H9 (cell line): Measurements from ENCODE around the gene SLC47A2. TPM values are rescaled to one million over a fixed set of nuclear protein-coding genes. Genes with fewer than 3 reads are reported as not detected.

Source experiments
- DNase-seq: peaks from one replicate; pipeline ENCODE4 v3.0.0-alpha.2; 2017
- H2AFZ ChIP-seq: one replicate; pipeline ENCODE4 v1.6.1; 2013; ENCODE audit warnings: mild to moderate bottlenecking, low read length, control low read depth, moderate library complexity
- H2AK5ac ChIP-seq: 2 replicates; pipeline ENCODE4 v1.6.1; 2013; ENCODE audit warnings: low read length, control low read depth, mixed read lengths; ENCODE audit not compliant: insufficient read length
- H2BK120ac ChIP-seq: one replicate; pipeline ENCODE4 v1.6.1; 2013; ENCODE audit warnings: low read depth, mild to moderate bottlenecking, low read length, control low read depth, inconsistent platforms; ENCODE audit not compliant: poor library complexity, severe bottlenecking
- H2BK12ac ChIP-seq: 2 replicates; pipeline ENCODE4 v1.6.1; 2013; ENCODE audit warnings: low read length, control low read depth, mixed read lengths, low read depth; ENCODE audit not compliant: insufficient read length
- H2BK15ac ChIP-seq: 2 replicates; pipeline ENCODE4 v1.6.1; 2013; ENCODE audit warnings: low read depth, low read length, control low read depth
- H2BK20ac ChIP-seq: one replicate; pipeline ENCODE4 v1.6.1; 2013; ENCODE audit warnings: low read depth, mild to moderate bottlenecking, low read length, control low read depth, inconsistent platforms; ENCODE audit not compliant: poor library complexity, severe bottlenecking
- H2BK5ac ChIP-seq: 2 replicates; pipeline ENCODE4 v1.6.1; 2013; ENCODE audit warnings: low read length, control low read depth, mixed read lengths; ENCODE audit not compliant: insufficient read length
- H3K14ac ChIP-seq: 2 replicates; pipeline ENCODE4 v1.6.1; 2013; ENCODE audit warnings: low read length, control low read depth; ENCODE audit not compliant: insufficient read depth
- H3K18ac ChIP-seq: 2 replicates; pipeline ENCODE4 v1.6.1; 2013; ENCODE audit warnings: low read depth, mild to moderate bottlenecking, mixed read lengths, low read length, control low read depth; ENCODE audit not compliant: insufficient read length
- H3K23ac ChIP-seq: 2 replicates; pipeline ENCODE4 v1.6.1; 2013; ENCODE audit warnings: low read length, control low read depth, mixed read lengths, low read depth; ENCODE audit not compliant: insufficient read length
- H3K23me2 ChIP-seq: 2 replicates; pipeline ENCODE4 v1.6.1; 2013; ENCODE audit warnings: low read depth, mild to moderate bottlenecking, mixed read lengths, low read length, control low read depth; ENCODE audit not compliant: insufficient read length, poor library complexity, severe bottlenecking
- H3K27ac ChIP-seq: 2 replicates; pipeline ENCODE4 v1.5.1; 2013; ENCODE audit warnings: low read length, control low read depth, mixed read lengths, low read depth; ENCODE audit not compliant: insufficient read length
- H3K27me3 ChIP-seq: 2 replicates; pipeline ENCODE4 v1.6.1; 2013; ENCODE audit warnings: low read length, control low read depth, inconsistent platforms; ENCODE audit not compliant: insufficient read depth
- H3K4ac ChIP-seq: 2 replicates; pipeline ENCODE4 v1.6.1; 2013; ENCODE audit warnings: low read depth, mild to moderate bottlenecking, control low read depth, inconsistent platforms, low read length, moderate library complexity
- H3K4me1 ChIP-seq: 2 replicates; pipeline ENCODE4 v1.6.1; 2013; ENCODE audit warnings: low read length, control low read depth, inconsistent platforms; ENCODE audit not compliant: insufficient read depth
- H3K4me2 ChIP-seq: 2 replicates; pipeline ENCODE4 v1.6.1; 2013; ENCODE audit warnings: low read length, control low read depth, mixed read lengths; ENCODE audit not compliant: insufficient read length, insufficient read depth
- H3K56ac ChIP-seq: 2 replicates; pipeline ENCODE4 v1.6.1; 2013; ENCODE audit warnings: low read depth, mild to moderate bottlenecking, mixed read lengths, low read length, control low read depth; ENCODE audit not compliant: insufficient read length
- H3K79me1 ChIP-seq: 2 replicates; pipeline ENCODE4 v1.6.1; 2013; ENCODE audit warnings: low read depth, mild to moderate bottlenecking, moderate library complexity, low read length, control low read depth, inconsistent platforms; ENCODE audit not compliant: insufficient read depth, poor library complexity, severe bottlenecking
- H3K79me2 ChIP-seq: 2 replicates; pipeline ENCODE4 v1.6.1; 2013; ENCODE audit warnings: low read length, control low read depth, inconsistent platforms; ENCODE audit not compliant: insufficient read depth
- H3K9ac ChIP-seq: 2 replicates; pipeline ENCODE4 v1.6.1; 2013; ENCODE audit warnings: low read length, control low read depth, mixed read lengths; ENCODE audit not compliant: insufficient read length; ENCODE audit errors: extremely low read depth
- H3K9me3 ChIP-seq: one replicate; pipeline ENCODE4 v1.6.1; 2013; ENCODE audit warnings: low read depth, low read length, inconsistent platforms; ENCODE audit not compliant: control insufficient read depth
- H3T11ph ChIP-seq: one replicate; pipeline ENCODE4 v1.6.1; 2013; ENCODE audit warnings: mild to moderate bottlenecking, low read length, control low read depth, inconsistent platforms
- H4K20me1 ChIP-seq: one replicate; pipeline ENCODE4 v1.6.1; 2013; ENCODE audit not compliant: control insufficient read depth, insufficient read length, insufficient read depth
- H4K5ac ChIP-seq: 2 replicates; pipeline ENCODE4 v1.6.1; 2013; ENCODE audit warnings: low read depth, mild to moderate bottlenecking, mixed read lengths, low read length, control low read depth; ENCODE audit not compliant: insufficient read length
- H4K8ac ChIP-seq: replicated peaks from 2 replicates; pipeline ENCODE4 v1.6.1; 2013; ENCODE audit warnings: low read length, control low read depth, mixed read lengths, low read depth; ENCODE audit not compliant: insufficient read length
- H4K91ac ChIP-seq: 2 replicates; pipeline ENCODE4 v1.6.1; 2013; ENCODE audit warnings: low read depth, mild to moderate bottlenecking, moderate library complexity, mixed read lengths, low read length, control low read depth; ENCODE audit not compliant: insufficient read length
- H3K27ac Mint-ChIP-seq, 3 experiments: 2 replicates in 2 of 3; 3 replicates in 1 of 3; pipeline ENCODE4 v1.8.0; 2020 to 2021; ENCODE audit warnings: mixed read lengths in 3 of 3, mild to moderate bottlenecking in 1 of 3, moderate library complexity in 1 of 3
- H3K27me3 Mint-ChIP-seq: 2 replicates; pipeline ENCODE4 v1.8.0; 2021; ENCODE audit warnings: low read depth, mild to moderate bottlenecking, moderate library complexity, mixed read lengths
- H3K36me3 Mint-ChIP-seq, 3 experiments: 2 replicates in 2 of 3; 3 replicates in 1 of 3; pipeline ENCODE4 v1.8.0; 2020 to 2021; ENCODE audit warnings: low read depth in 3 of 3, mixed read lengths in 3 of 3; ENCODE audit not compliant: insufficient read depth in 1 of 3
- H3K4me1 Mint-ChIP-seq, 2 experiments: 2 replicates each; pipeline ENCODE4 v1.8.0; 2020; ENCODE audit warnings: mixed read lengths in 2 of 2
- H3K4me3 Mint-ChIP-seq, 2 experiments: 2 replicates in 1 of 2; 3 replicates in 1 of 2; pipeline ENCODE4 v1.8.0; 2020 to 2021; ENCODE audit warnings: mild to moderate bottlenecking in 2 of 2, mixed read lengths in 2 of 2, moderate library complexity in 1 of 2
- H3K9me3 Mint-ChIP-seq, 2 experiments: 2 replicates in 1 of 2; 3 replicates in 1 of 2; pipeline ENCODE4 v1.8.0; 2020; ENCODE audit warnings: mild to moderate bottlenecking in 2 of 2, mixed read lengths in 2 of 2, moderate library complexity in 1 of 2
- CTCF ChIP-seq: fragments of 200-600 bp; sonication (generic); conservative IDR thresholded peaks from 3 replicates; pipeline ENCODE4 v1.8.0; 2021; ENCODE audit warnings: antibody characterized with exemption, mild to moderate bottlenecking
- WGBS: extraction: QIAGEN DNeasy Blood & Tissue Kit; methylation state at CpG from one replicate; pipeline ENCODE4 v1.1.7; 2013; ENCODE audit warnings: missing lambda C conversion rate, low lambda C conversion rate, mixed read lengths; ENCODE audit not compliant: insufficient read length; ENCODE audit errors: extremely low coverage; 5-methylcytosine and 5-hydroxymethylcytosine counted together
- total RNA-seq: library from RNA; stranded (reverse); gene quantifications from 2 replicates; pipeline ENCODE4 v1.2.1, GENCODE V29; 2021

Gene SLC47A2
- total RNA-seq, 1 experiment from 2014 or later = not detected

DNA sequence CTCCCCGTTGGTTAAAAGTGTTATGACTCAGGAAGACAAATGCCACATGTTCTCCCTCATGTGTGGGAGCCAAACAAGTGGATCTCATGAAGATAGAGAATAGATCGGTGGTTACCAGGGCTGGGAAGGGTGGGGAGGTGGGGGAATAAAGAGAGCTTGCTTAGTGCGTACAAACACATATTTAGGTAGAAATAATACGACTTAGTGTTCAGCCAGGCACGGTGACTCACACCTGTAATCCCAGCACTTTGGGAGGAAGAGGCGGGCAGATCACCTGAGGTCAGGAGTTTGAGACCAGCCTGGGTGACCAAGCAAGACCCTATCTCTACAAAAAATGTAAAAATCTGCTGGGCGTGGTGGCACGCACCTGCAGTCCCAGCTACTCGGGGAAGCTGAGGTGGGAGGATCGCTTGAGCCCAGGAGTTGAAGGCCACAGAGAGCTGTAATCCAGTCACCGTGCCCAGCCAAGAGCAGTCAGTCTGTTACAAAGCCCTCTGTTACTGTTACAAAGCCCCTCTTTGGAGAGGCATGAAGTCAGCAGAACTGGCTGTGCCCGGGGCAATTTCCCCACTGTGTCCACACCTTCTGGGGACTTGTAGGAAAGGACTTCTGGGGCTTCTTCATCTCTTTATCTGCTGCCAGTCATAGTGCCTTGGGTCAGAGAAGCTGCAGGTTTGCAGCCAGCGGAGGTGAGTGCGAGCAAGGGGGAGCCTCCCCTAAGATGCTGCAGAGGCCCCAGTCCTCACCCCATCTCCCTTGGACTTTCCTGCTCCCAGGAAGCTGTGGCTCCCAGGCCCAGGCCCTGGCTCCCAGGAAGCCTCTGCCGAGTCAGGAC, 36.0 kb upstream of the SLC47A2 start:
- Histone ChIP-seq H4K8ac (no peak overlapping the region), H2BK15ac (no peak overlapping the region), H2AK5ac (no peak overlapping the region), H3K4ac (no peak overlapping the region), H2BK5ac (no peak overlapping the region), H2BK120ac (no peak overlapping the region), H3K9ac (no peak overlapping the region), H2BK12ac (no peak overlapping the region), H4K91ac (no peak overlapping the region), H3T11ph (no peak overlapping the region), H3K4me1 (no peaks in the 10 kb centered on the region), H3K79me1 (no peaks in the 10 kb centered on the region), H3K23ac (no peak overlapping the region), H3K9me3 (no peaks in the 10 kb centered on the region), H3K27ac (no peak overlapping the region), H4K20me1 (no peaks in the 10 kb centered on the region), H3K18ac (no peak overlapping the region), H3K27me3 (no peaks in the 10 kb centered on the region), H3K4me2 (no peak overlapping the region), H3K56ac (no peak overlapping the region), H3K23me2 (no peaks in the 10 kb centered on the region), H4K5ac (no peak overlapping the region), H2BK20ac (no peak overlapping the region), H3K14ac (no peak overlapping the region), H3K79me2 (no peaks in the 10 kb centered on the region), H2AFZ (no peak overlapping the region)
- Mint-ChIP-seq H3K36me3 (no peaks in the 10 kb centered on the region), H3K9me3 (no peaks in the 10 kb centered on the region), H3K27me3 (peaks cover 5% of the 10 kb centered on the region), H3K4me3 (no peak overlapping the region), H3K4me1 (peaks cover 18 to 25% of the 10 kb centered on the region in 2 experiments), H3K27ac (peak overlapping the region in 1 of 3 experiments; percentile 57; a peak in 2 of 7 replicates)
- WGBS = no CpG with 5 or more reads among the region's 15 CpGs
- TF ChIP-seq CTCF = no peak
- no peak for DNase-seq
